Body of pancreas (tissue), 4 donors: ENCODE measurements around the gene COX19. TPM values are rescaled to one million over a fixed set of nuclear protein-coding genes. Genes with fewer than 3 reads are reported as not detected.

Experiments
- ATAC-seq: fragments of 150-250 bp; one replicate; pipeline ENCODE4 v1.9.1; 2016
- DNase-seq, 4 donors: peaks; one replicate each; pipeline ENCODE4 v3.0.0-alpha.2; 2019
- H3K27ac ChIP-seq, 4 donors: fragments of 200-600 bp; sonication (generic); 1 replicate in 3 of 4; 2 replicates in 1 of 4; pipeline versions ENCODE4 v1.5.1 to v1.6.1; 2016 to 2019; ENCODE audit warnings: mild to moderate bottlenecking in 1 of 4, mixed read lengths in 1 of 4, moderate library complexity in 1 of 4
- H3K27me3 ChIP-seq, 2 donors: fragments of 200-600 bp; sonication (generic); one replicate each; pipeline ENCODE4 v1.6.0; 2016; ENCODE audit warnings: mild to moderate bottlenecking in 1 of 2
- H3K36me3 ChIP-seq, 2 donors: fragments of 200-600 bp; sonication (generic); replicated peaks in 1 of 2; 2 replicates each; pipeline ENCODE4 v1.5.1; 2016; ENCODE audit warnings: low read depth in 2 of 2; ENCODE audit not compliant: insufficient read depth in 1 of 2
- H3K4me1 ChIP-seq: fragments of 200-600 bp; sonication (generic); one replicate; pipeline ENCODE4 v1.6.0; 2016
- H3K4me3 ChIP-seq, 2 donors: fragments of 200-600 bp; sonication (generic); 1 replicate in 1 of 2; 2 replicates in 1 of 2; pipeline ENCODE4 v1.5.1; 2016 to 2019
- H3K9me3 ChIP-seq, 3 donors: fragments of 200-600 bp; sonication (generic); 1 replicate in 2 of 3; 2 replicates in 1 of 3; pipeline ENCODE4 v1.5.1; 2016
- CTCF ChIP-seq, 7 experiments: fragments of 450-650 bp in 4 of 7; fragments of 200-600 bp in 3 of 7; sonication (generic) in 3 of 7; IDR thresholded peaks; one replicate each; pipeline ENCODE4 v1.5.1; 2016 to 2019; ENCODE audit warnings: antibody characterized with exemption in 7 of 7
- POLR2A ChIP-seq, 3 donors: fragments of 450-650 bp; IDR thresholded peaks; one replicate each; pipeline ENCODE4 v1.6.1; 2016; ENCODE audit warnings: antibody characterized with exemption in 3 of 3, mild to moderate bottlenecking in 2 of 3
- WGBS, 2 donors: methylation state at CpG; one replicate each; pipeline ENCODE4 v1.1.5; 2017; 5-methylcytosine and 5-hydroxymethylcytosine counted together
- intact Hi-C: fragments of 100-400 bp; cut with DNase I; formaldehyde crosslinking; loops from one replicate; pipeline ENCODE4 v1.15.1; 2023
- total RNA-seq, 2 donors: library from RNA; depleted of rRNA; stranded (reverse); fragments of >200 nt; gene quantifications; one replicate each; pipeline ENCODE4 v1.1.0, GENCODE V29; 2016

Gene COX19
- total RNA-seq, 2 donors from 2014 or later = 9.6 to 25.1 TPM

GRCh38 chr7:1012004-1012715 lies 36.8 kb upstream of the COX19 start:
- Histone ChIP-seq H3K27ac (no peak overlapping the region), H3K27me3 (no peaks in the 10 kb centered on the region), H3K36me3 (no peaks in the 10 kb centered on the region), H3K4me3 (no peak overlapping the region), H3K4me1 (no peaks in the 10 kb centered on the region), H3K9me3 (no peaks in the 10 kb centered on the region)
- ATAC-seq (no peak), DNase-seq (no peak)
- 71 to 81% methylated on average over 12 to 32 of the region's 32 CpGs for WGBS, 2 donors
- intact Hi-C loops = no loop called here
- TF ChIP-seq CTCF (IDR thresholded peaks at IDR 0.05) = no peak
- no peak for TF ChIP-seq POLR2A (IDR thresholded peaks at IDR 0.05)

- no peaks in the 10 kb centered on the region for H3K27me3 ChIP-seq
- no peaks in the 10 kb centered on the region for H3K36me3 ChIP-seq
- H3K4me3 ChIP-seq = no peak overlapping the region
- ATAC-seq (no peak), DNase-seq (no peak)
- H3K9me3 ChIP-seq = no peaks in the 10 kb centered on the region
- WGBS, 2 donors = 84 to 88% methylated on average over 9 to 13 of the region's 13 CpGs
- H3K4me1 ChIP-seq = no peaks in the 10 kb centered on the region
- no peak overlapping the region for H3K27ac ChIP-seq
- intact Hi-C loops = no loop called here
- TF ChIP-seq CTCF (IDR thresholded peaks at IDR 0.05) = no peak
- no peak for TF ChIP-seq POLR2A (IDR thresholded peaks at IDR 0.05)
Observed at GRCh38 chr7:1011297-1012003, 36.1 kb upstream of the COX19 start.

- H3K4me1 ChIP-seq = no peaks in the 10 kb centered on the region
- ATAC-seq (no peak), DNase-seq (no peak)
- H3K9me3 ChIP-seq = no peaks in the 10 kb centered on the region
- no peaks in the 10 kb centered on the region for H3K36me3 ChIP-seq
- H3K27me3 ChIP-seq = no peaks in the 10 kb centered on the region
- intact Hi-C loops = no loop called here
- WGBS, 2 donors = 80 to 95% methylated on average over 4 to 13 of the region's 13 CpGs
- H3K4me3 ChIP-seq = no peak overlapping the region
- TF ChIP-seq CTCF (IDR thresholded peaks at IDR 0.05) (no peak), POLR2A (IDR thresholded peaks at IDR 0.05) (no peak)
- H3K27ac ChIP-seq = no peak overlapping the region
Observed at GRCh38 chr7:1010226-1010625, 34.9 kb upstream of the COX19 start.

- 92 to 97% methylated on average over 11 to 14 of the region's 22 CpGs for WGBS, 2 donors
- no peaks in the 10 kb centered on the region for H3K4me1 ChIP-seq
- ATAC-seq = no peak
- no peak for DNase-seq
- intact Hi-C loops = no loop called here
- H3K27me3 ChIP-seq = no peaks in the 10 kb centered on the region
- TF ChIP-seq POLR2A (IDR thresholded peaks at IDR 0.05) (no peak), CTCF (IDR thresholded peaks at IDR 0.05) (no peak)
- H3K27ac ChIP-seq = no peak overlapping the region
- H3K36me3 ChIP-seq = no peaks in the 10 kb centered on the region
- H3K9me3 ChIP-seq = no peaks in the 10 kb centered on the region
- no peak overlapping the region for H3K4me3 ChIP-seq
Observed at GRCh38 chr7:1009747-1010146, 34.4 kb upstream of the COX19 start.
